GM18867 (cell line): ENCODE measurements around the gene TUBG2.

Source experiments
- ATAC-seq: cut with Tn5 transposase; IDR thresholded peaks from one replicate; pipeline ENCODE4 v1.9.1; 2021; ENCODE audit warnings: mild to moderate bottlenecking, moderate library complexity; ENCODE audit not compliant: unreplicated experiment

Gene TUBG2

GRCh38 chr17:42676424-42677011, 17.4 kb downstream of the TUBG2 start, which contains the start of gene PLEKHH3:
PLEKHH3 (minus strand) TSS chr17:42676994; CDS start chr17:42676563, 431 bp downstream.
- ATAC-seq: no peak

DNA sequence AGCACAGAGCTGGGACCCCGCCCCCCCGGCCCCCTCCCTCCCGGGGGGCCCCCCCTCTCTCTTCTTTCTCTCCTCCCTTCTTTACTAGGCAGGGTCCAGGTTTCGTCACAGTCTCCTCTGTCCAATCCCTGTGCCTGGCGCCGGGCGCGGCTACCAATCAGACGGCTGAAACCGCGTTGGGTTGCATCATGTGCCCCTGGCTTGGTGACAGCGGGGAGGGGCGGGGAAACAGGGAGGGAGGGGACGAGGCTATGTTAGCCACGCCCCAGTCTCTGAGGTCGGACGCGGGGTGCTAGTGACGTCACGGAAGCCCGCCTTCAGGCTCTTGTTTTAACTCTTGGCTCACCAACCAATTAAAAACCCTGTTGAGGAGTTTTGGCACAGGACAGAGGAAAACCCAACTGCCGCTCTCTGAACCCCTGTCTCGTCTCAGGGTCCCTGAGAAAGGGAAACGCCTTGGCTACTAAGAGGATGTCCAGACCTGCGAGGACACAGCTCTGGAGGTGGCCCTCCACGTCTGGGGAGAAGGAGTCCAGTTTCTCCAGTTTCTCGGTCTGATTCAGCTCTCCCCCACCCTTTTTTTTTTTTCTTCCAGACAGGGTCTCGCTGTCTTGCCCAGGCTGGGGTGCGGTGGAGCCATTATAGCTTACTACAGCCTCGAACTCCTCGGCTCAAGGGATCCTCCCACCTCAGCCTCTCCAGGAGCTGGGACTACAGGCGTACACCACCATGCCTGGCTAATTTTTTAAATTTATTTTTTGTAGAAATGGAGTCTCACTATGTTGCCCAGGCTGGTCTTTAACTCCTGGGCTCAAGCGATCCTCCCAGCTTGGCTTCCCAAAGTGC, 18.2 kb downstream of the TUBG2 start:
- ATAC-seq: peak; percentile 70

DNA sequence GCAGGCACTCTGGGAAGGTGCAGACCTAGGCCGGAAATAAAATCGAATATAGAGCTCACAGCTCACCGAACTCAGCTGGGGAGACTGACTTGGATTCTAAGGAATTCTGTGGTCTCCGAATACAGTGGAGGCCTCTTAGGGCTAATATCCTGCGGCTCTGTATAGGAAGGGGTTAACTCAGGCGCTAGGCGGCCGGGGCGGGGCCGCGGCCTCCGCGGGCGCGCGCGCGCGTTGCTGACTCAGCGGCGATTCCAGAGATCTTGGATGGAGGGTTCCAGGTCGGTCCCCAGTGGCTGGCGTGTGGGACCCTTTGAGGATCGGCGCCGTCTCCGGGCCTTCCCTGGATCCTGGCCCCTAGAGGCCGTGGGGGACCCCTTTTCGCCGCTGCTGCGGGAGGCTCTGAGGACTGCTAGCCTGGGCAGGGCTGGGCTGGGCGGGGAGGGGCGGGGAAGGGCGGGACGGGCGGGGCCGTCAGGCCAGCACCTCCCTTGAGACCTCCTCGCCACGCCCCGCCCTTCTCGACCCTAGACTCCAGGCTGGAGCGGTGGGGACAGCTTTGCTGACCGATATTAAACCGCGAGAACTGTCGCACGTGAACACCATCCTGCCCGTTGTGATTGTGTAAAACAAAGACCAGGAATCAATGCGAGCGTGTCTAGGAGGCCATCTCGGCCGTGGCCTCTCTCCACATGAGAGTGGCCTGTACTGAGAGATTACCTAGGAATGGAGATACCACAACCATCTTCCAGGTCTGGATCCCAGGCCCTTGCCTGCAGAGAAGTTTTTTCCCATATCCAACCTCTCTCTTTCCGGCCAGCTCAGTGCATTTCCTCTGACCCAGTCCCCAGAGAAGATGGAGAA, 19.1 kb downstream of the TUBG2 start:
- peak; percentile 28 for ATAC-seq

GRCh38 chr17:42678951-42679491, 19.9 kb downstream of the TUBG2 start:
- ATAC-seq: no peak

- peak; percentile 21 for ATAC-seq
These were observed 20.6 kb downstream of the TUBG2 start for GRCh38 chr17:42679492-42680330.

- no peak for ATAC-seq
These were observed 21.3 kb downstream of the TUBG2 start for GRCh38 chr17:42680331-42680808.

- ATAC-seq: no peak
These were observed 23.1 kb downstream of the TUBG2 start, which contains the start of gene CNTNAP1 for GRCh38 chr17:42681976-42682721. CNTNAP1 (plus strand) TSS chr17:42682531; CDS start chr17:42682830, 299 bp downstream.

DNA sequence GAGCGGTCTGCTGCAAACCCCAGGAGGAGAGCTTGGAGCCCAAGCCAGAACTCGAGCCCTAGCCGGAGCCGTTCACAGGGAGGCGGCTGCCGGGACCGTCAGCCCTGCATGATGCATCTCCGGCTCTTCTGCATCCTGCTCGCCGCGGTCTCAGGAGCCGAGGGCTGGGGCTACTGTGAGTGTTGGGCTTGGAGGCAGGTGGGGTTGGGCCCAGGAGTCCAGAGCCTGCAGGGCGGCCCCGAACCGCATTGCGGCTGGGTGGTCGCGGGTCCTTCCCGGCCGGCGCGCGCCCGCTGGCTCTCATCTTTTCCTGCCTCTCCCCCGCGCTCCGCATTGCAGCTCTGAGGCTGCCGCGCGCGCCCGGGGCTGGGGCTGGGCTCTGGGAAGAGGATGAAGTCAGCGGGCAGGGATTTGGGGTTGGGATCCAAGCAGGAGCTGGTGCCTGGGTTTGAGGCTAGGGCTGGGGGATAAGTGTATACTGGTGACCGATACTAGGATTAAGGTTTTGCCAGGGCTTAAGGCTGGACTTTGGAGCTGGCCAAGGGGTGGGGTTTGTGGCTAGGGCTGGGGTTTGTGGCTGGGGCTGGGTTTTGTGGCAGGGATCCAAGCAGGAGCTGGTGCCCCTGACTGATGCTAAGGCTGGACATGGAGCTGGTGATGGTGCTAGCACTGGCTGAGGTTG, 23.8 kb downstream of the TUBG2 start:
- ATAC-seq: no peak

GRCh38 chr17:42683407-42684034, 24.4 kb downstream of the TUBG2 start:
- no peak for ATAC-seq

GRCh38 chr17:42684929-42685556, 26.0 kb downstream of the TUBG2 start:
- no peak for ATAC-seq

DNA sequence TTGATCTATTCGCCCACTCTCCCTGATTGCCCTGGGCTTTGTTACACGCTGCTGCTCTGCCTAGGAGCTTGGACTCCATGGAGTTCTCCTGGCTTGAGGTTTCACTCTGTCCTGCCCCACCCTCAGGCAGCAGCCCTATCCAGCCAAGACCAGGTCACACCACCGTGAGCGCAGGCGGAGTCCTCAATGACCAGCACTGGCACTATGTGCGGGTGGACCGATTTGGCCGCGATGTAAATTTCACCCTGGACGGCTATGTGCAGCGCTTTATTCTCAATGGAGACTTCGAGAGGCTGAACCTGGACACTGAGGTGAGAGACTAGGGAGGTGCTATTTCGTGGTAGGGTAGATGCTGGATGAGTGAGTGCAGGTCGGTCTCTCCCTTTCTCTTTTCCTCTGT, 26.7 kb downstream of the TUBG2 start:
- ATAC-seq: no peak

- no peak for ATAC-seq
These were observed 27.5 kb downstream of the TUBG2 start for GRCh38 chr17:42686520-42687128.

DNA sequence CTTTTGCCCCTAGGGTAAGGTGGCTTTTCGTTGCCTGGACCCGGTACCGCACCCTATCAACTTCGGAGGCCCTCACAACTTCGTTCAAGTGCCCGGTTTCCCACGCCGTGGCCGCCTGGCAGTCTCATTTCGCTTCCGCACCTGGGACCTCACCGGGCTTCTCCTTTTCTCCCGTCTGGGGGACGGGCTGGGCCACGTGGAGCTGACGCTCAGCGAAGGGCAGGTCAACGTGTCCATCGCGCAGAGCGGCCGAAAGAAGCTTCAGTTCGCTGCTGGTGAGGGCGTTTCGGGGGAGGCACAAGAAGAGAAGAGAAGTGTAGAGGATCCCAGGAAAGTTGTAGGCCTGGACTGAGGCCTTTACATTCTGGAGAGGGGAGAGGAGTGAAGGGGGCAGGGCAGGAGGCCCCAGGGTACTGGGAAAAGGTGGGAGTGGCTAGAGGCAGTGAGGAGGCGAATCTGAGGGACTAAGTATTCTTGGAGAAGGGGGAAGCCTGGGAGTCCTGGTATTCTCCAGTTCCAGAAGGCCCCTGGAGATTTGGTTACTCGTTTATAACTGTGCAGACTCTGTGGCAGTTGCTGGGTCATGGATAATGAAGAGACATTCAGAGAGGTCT, 28.7 kb downstream of the TUBG2 start:
- ATAC-seq: no peak

- ATAC-seq: no peak
These were observed 31.5 kb downstream of the TUBG2 start for GRCh38 chr17:42690596-42690995.

- no peak for ATAC-seq
These were observed 32.0 kb downstream of the TUBG2 start for GRCh38 chr17:42691021-42691545.

DNA sequence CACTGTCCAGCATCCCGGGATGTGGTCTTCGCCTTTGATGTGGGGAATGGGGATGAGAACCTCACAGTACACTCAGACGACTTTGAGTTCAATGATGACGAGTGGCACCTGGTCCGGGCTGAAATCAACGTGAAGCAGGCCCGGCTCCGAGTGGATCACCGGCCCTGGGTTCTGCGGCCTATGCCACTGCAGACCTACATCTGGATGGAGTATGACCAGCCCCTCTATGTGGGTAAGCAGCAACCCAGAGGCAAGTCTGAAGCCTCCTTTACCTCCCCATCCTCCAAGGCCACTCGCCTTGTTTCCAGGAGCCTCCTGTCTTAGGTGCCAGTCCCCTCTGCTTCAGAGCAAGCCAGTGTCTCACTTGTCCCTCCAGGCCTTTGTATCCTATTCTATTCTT, 33.4 kb downstream of the TUBG2 start:
- no peak for ATAC-seq

GRCh38 chr17:42694524-42694923, 35.4 kb downstream of the TUBG2 start:
- ATAC-seq: no peak
